Naive thymus-derived CD4-positive, alpha-beta T cell (primary cell): ENCODE data around the gene ALDH1B1. TPM values are rescaled to one million over a fixed set of nuclear protein-coding genes. Genes with fewer than 3 reads are reported as not detected.

Experiments
- ATAC-seq: fragments of 150-1000 bp; cut with Tn5 transposase; 2 replicates; pipeline ENCODE4 v1.10.0; 2021; ENCODE audit warnings: mild to moderate bottlenecking, moderate library complexity
- CTCF ChIA-PET: fragments of 350-600 bp; sonication (Branson Sonifier 250); formaldehyde crosslinking; loops from one replicate; lab custom pipeline; 2021; ENCODE audit warnings: antibody characterized with exemption; lab: Charles Lee
- POLR2A ChIA-PET: fragments of 350-600 bp; sonication (Branson Sonifier 250); formaldehyde crosslinking; loops from one replicate; lab custom pipeline; 2021; ENCODE audit warnings: antibody characterized with exemption, inconsistent platforms; lab: Charles Lee
- DNase-seq, 9 donors: peaks; one replicate each; pipeline versions ENCODE4 v3.0.0 to v3.0.0-alpha.2; 2020 to 2022; ENCODE audit warnings: mixed read lengths in 1 of 9
- H3K27ac ChIP-seq: one replicate; pipeline ENCODE4 v1.7.0; 2013; ENCODE audit warnings: mild to moderate bottlenecking, low read depth, low read length, moderate library complexity
- H3K27me3 ChIP-seq, 2 donors: one replicate each; pipeline ENCODE4 v1.7.0; 2013; ENCODE audit warnings: low read length in 2 of 2, mild to moderate bottlenecking in 2 of 2, moderate library complexity in 2 of 2; ENCODE audit not compliant: control insufficient read depth in 2 of 2, insufficient read depth in 2 of 2
- H3K36me3 ChIP-seq, 3 experiments: 1 replicate in 2 of 3; 2 replicates in 1 of 3; pipeline ENCODE4 v1.7.0; 2013; ENCODE audit warnings: low read length in 3 of 3, mild to moderate bottlenecking in 3 of 3, moderate library complexity in 1 of 3; ENCODE audit not compliant: insufficient read depth in 3 of 3, control insufficient read depth in 2 of 3
- H3K4me1 ChIP-seq, 2 donors: one replicate each; pipeline ENCODE4 v1.7.0; 2013; ENCODE audit warnings: low read length in 2 of 2, mild to moderate bottlenecking in 2 of 2, moderate library complexity in 1 of 2; ENCODE audit not compliant: control insufficient read depth in 2 of 2, insufficient read depth in 2 of 2
- H3K4me3 ChIP-seq: 2 replicates; pipeline ENCODE4 v1.7.0; 2013; ENCODE audit warnings: mild to moderate bottlenecking, low read length
- H3K9me3 ChIP-seq, 3 experiments: 1 replicate in 2 of 3; 2 replicates in 1 of 3; pipeline ENCODE4 v1.7.0; 2013; ENCODE audit warnings: low read length in 3 of 3; ENCODE audit not compliant: control insufficient read depth in 2 of 3
- H3K27ac Mint-ChIP-seq, 9 donors: one replicate each; pipeline ENCODE4 v1.8.0; 2020 to 2022; ENCODE audit warnings: mixed read lengths in 9 of 9, mild to moderate bottlenecking in 8 of 9, moderate library complexity in 5 of 9, inconsistent platforms in 2 of 9
- H3K27me3 Mint-ChIP-seq, 5 donors: one replicate each; pipeline ENCODE4 v1.8.0; 2021 to 2022; ENCODE audit warnings: mixed read lengths in 5 of 5, mild to moderate bottlenecking in 1 of 5
- H3K36me3 Mint-ChIP-seq, 5 donors: one replicate each; pipeline ENCODE4 v1.8.0; 2020 to 2022; ENCODE audit warnings: mixed read lengths in 5 of 5, mild to moderate bottlenecking in 3 of 5, inconsistent platforms in 1 of 5
- H3K4me1 Mint-ChIP-seq, 7 donors: one replicate each; pipeline ENCODE4 v1.8.0; 2020 to 2022; ENCODE audit warnings: mixed read lengths in 7 of 7, mild to moderate bottlenecking in 3 of 7, inconsistent platforms in 1 of 7
- H3K4me3 Mint-ChIP-seq, 10 donors: one replicate each; pipeline ENCODE4 v1.8.0; 2020 to 2022; ENCODE audit warnings: mild to moderate bottlenecking in 10 of 10, mixed read lengths in 10 of 10, moderate library complexity in 6 of 10, inconsistent platforms in 2 of 10
- H3K9me3 Mint-ChIP-seq, 11 donors: one replicate each; pipeline ENCODE4 v1.8.0; 2020 to 2022; ENCODE audit warnings: mixed read lengths in 11 of 11, mild to moderate bottlenecking in 4 of 11, inconsistent platforms in 1 of 11, moderate library complexity in 1 of 11
- intact Hi-C, 2 donors: fragments of 100-400 bp; cut with micrococcal nuclease; formaldehyde crosslinking; loops; one replicate each; pipeline ENCODE4 v1.15.1; 2023
- polyA plus RNA-seq, 2 donors: library from polyadenylated mRNA; unstranded; fragments of 300-500 nt; fragmentation: Illumina TruSeq; gene quantifications; one replicate each; pipeline ENCODE4 v1.2.3, GENCODE V29; 2021
- total RNA-seq, 6 experiments: library from RNA in 5 of 6; stranded (reverse) in 5 of 6; gene quantifications; 1 replicate in 5 of 6; 2 replicates in 1 of 6; pipeline ENCODE4 v1.2.3 and lab custom pipeline; 2021 to 2026

The ALDH1B1 gene
- total and polyA plus RNA-seq, 7 experiments from 2014 or later, result 1.9 to 13.4 (median 4.6) TPM

DNA sequence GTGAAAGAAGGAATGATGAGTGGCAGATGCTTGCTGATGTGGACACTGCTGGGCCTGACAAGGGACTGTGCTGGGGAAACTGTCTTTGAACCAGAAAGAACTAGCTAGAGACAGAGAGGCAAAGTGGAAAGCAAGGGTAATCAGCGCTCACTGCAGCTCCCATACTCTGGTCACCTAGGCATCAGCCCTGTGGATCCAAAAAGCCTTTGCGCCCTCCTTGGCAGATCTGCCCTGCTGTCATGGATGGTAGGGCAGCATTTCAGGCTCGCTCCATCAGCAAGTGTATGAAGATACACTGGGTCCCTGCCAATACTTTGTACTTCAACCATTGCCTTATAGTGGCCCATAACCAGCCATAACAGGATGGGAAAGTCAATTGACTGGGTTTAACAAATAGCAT, 6.6 kb upstream of the ALDH1B1 start:
- Histone ChIP-seq H3K4me1 (no peaks in the 10 kb centered on the region), H3K9me3 (no peaks in the 10 kb centered on the region), H3K27ac (no peak overlapping the region), H3K36me3 (no peaks in the 10 kb centered on the region), H3K4me3 (no peak overlapping the region), H3K27me3 (no peaks in the 10 kb centered on the region)
- ATAC-seq (no peak), DNase-seq (no peak)
- intact Hi-C loops, result no loop called here
- no peak overlapping the region for H3K4me3 Mint-ChIP-seq
- H3K4me1 Mint-ChIP-seq, result no peaks in the 10 kb centered on the region
- H3K27ac Mint-ChIP-seq, result no peak overlapping the region
- H3K27me3 Mint-ChIP-seq, result peaks cover 0 to 22% (median 5%) of the 10 kb centered on the region in 5 donors
- H3K36me3 Mint-ChIP-seq, result peaks cover 0 to 6% (median 3%) of the 10 kb centered on the region in 5 donors
- POLR2A ChIA-PET, result no interaction called here
- peaks cover 0 to 8% (median 2%) of the 10 kb centered on the region in 11 donors for H3K9me3 Mint-ChIP-seq
- CTCF ChIA-PET, result no interaction called here

DNA sequence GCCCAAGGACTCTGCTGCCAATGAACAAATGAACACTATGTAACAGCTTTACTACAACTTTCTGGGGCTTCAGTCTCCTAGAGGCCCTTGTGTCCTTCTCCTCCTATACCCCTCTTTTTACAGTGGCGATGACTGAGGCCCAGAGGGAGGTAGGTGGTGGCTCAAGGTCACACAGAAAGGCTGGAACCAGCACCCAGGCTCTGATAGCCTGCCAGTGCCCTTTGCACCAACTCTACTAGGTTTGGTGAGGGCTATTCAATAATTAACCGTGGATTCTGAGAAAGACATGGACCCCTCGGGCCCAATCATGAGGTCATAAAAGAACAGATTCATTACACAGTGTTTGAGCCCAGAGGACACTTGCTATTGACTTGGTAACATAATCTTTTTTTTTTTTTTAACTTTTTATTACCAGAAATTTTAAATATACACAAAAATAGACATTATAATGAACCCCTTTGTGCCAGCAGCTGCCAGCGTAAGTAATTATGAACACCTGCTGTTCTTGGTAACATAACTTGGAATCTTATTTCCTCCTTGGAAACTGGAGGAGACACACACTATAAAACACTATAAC, 6.1 kb upstream of the ALDH1B1 start:
- no peak for DNase-seq

DNA sequence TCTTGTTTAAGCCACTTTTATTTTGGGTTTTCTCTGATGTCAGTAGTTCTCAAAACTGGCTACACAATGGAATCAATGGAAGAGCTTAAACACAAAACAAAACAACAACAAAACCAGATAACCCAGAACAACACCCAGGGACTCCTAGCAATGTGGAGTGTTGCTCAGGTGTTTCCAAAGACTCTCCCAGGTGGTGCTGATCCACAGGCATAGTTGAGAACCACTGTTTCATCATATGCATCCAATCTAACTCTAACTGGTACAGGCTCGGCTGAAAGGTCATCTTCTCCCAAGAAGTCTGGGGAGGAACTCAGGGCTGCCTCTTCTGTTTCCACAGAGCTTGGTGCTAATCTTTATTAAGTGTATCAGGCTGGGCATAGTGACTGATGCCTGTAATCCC, 5.4 kb upstream of the ALDH1B1 start:
- intact Hi-C loops, result no loop called here
- DNase-seq (no peak), ATAC-seq (no peak)
- H3K36me3 Mint-ChIP-seq, result peaks cover 0 to 6% (median 3%) of the 10 kb centered on the region in 5 donors
- ChIA-PET CTCF (no interaction called here), POLR2A (no interaction called here)
- peaks cover 0 to 2% (median 2%) of the 10 kb centered on the region in 7 donors for H3K4me1 Mint-ChIP-seq
- H3K4me1 ChIP-seq, result peaks cover 0 to 3% of the 10 kb centered on the region in 2 donors
- no peaks in the 10 kb centered on the region for H3K9me3 ChIP-seq
- no peak overlapping the region for H3K27ac ChIP-seq
- no peak overlapping the region for H3K4me3 Mint-ChIP-seq
- no peak overlapping the region for H3K4me3 ChIP-seq
- no peaks in the 10 kb centered on the region for H3K27me3 ChIP-seq
- H3K36me3 ChIP-seq, result no peaks in the 10 kb centered on the region
- H3K9me3 Mint-ChIP-seq, result peaks cover 0 to 8% (median 2%) of the 10 kb centered on the region in 11 donors
- H3K27me3 Mint-ChIP-seq, result peaks cover 0 to 30% (median 5%) of the 10 kb centered on the region in 5 donors
- no peak overlapping the region for H3K27ac Mint-ChIP-seq

More for the DNA sequence above, 6.1 kb upstream of the ALDH1B1 start:
- Mint-ChIP-seq H3K36me3 (peaks cover 0 to 6% (median 3%) of the 10 kb centered on the region in 5 donors), H3K9me3 (peaks cover 0 to 8% (median 2%) of the 10 kb centered on the region in 11 donors), H3K4me1 (no peaks in the 10 kb centered on the region), H3K27ac (no peak overlapping the region), H3K4me3 (no peak overlapping the region), H3K27me3 (peaks cover 0 to 27% (median 5%) of the 10 kb centered on the region in 5 donors)
- Histone ChIP-seq H3K27ac (no peak overlapping the region), H3K4me3 (no peak overlapping the region), H3K9me3 (no peaks in the 10 kb centered on the region), H3K27me3 (no peaks in the 10 kb centered on the region), H3K4me1 (no peaks in the 10 kb centered on the region), H3K36me3 (no peaks in the 10 kb centered on the region)
- intact Hi-C loops, result no loop called here
- POLR2A ChIA-PET, result no interaction called here
- CTCF ChIA-PET, result no interaction called here
- no peak for ATAC-seq

DNA sequence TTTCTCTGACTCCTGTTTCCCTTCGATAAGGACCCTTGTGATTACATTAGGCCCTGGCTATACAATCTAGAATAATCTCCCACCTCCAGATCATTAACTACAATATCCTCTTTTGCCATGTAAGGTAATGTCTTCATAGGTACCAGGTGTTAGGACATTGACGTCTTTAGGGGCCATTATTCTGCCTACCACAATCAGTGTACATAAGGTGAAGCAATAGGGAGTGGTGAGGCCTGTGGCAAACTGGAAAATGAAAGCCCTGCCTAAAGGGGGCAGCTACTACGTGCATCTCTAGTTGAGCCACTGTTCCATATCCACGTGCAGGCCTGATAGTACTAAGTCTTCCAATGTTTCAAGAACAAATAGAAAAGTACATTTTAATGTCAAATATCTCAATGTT, 4.8 kb upstream of the ALDH1B1 start:
- H3K4me3 ChIP-seq, result no peak overlapping the region
- no peaks in the 10 kb centered on the region for H3K27me3 ChIP-seq
- no peak overlapping the region for H3K27ac ChIP-seq
- ChIA-PET POLR2A (no interaction called here), CTCF (no interaction called here)
- H3K36me3 ChIP-seq, result peaks cover 0 to 5% (median 0%) of the 10 kb centered on the region in 3 experiments
- Mint-ChIP-seq H3K36me3 (peaks cover 0 to 6% (median 3%) of the 10 kb centered on the region in 5 donors), H3K4me1 (peaks cover 0 to 5% (median 4%) of the 10 kb centered on the region in 7 donors), H3K9me3 (peaks cover 0 to 8% (median 2%) of the 10 kb centered on the region in 11 donors), H3K27ac (no peak overlapping the region), H3K27me3 (peaks cover 0 to 30% (median 5%) of the 10 kb centered on the region in 5 donors), H3K4me3 (no peak overlapping the region)
- no peak for ATAC-seq
- H3K4me1 ChIP-seq, result peaks cover 0 to 4% of the 10 kb centered on the region in 2 donors
- no peak for DNase-seq
- intact Hi-C loops, result no loop called here
- no peaks in the 10 kb centered on the region for H3K9me3 ChIP-seq

DNA sequence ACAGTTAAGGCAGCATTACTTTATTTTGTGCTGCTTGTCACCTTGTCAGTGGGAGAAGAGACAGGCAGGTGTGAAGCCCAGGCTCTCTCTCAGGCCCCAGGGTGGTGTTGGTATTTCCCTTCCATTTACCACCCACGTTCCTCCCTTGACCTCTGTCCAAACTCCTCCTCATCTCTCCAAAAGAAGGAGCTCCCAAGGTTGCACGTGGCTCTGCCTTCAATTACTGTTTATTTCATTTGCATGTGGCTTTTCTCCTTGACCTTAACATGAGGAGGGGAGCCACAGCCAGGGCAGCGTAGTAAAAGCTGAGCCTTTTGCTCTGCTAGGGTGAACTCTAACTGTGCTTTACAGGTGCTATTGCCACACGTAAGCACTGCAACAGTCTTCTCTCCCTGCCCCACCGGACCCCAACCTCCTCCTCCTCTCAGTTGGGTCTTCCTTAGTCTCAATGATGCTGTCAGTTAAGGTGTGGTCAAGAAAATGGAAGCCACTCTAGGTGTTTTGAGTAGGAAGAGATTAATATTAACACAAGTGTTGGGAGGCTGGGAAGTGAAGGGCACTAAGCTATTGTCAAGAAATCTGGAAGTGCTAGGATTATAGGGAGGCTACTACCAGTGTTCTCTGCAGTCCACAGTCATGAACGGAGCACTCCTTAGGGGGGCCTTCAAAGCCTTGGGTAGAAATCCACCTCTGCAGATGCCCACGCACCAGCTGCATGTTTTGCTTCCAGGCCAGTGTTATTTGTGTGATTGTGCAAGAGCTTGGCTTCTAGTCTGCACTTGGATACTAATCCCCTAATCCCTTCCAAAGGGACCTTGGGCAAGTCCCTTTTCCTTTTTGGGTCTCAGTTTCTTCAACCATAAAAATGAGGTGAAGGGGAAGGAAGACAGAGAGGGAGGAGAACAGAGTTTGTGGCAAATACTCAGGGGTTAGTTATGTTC, 3.9 kb upstream of the ALDH1B1 start:
- no peak for ATAC-seq
- no peak overlapping the region for H3K27ac ChIP-seq
- H3K27me3 ChIP-seq, result no peaks in the 10 kb centered on the region
- H3K4me1 ChIP-seq, result peaks cover 6 to 7% of the 10 kb centered on the region in 2 donors
- Mint-ChIP-seq H3K27me3 (peaks cover 0 to 30% (median 5%) of the 10 kb centered on the region in 5 donors), H3K27ac (peak overlapping the region in 1 of 9 donors; percentile 11), H3K36me3 (peaks cover 0 to 6% (median 3%) of the 10 kb centered on the region in 5 donors), H3K9me3 (peaks cover 0 to 8% (median 2%) of the 10 kb centered on the region in 11 donors), H3K4me3 (no peak overlapping the region), H3K4me1 (peaks cover 8 to 13% (median 10%) of the 10 kb centered on the region in 7 donors)
- no peaks in the 10 kb centered on the region for H3K9me3 ChIP-seq
- ChIA-PET POLR2A (no interaction called here), CTCF (no interaction called here)
- intact Hi-C loops, result no loop called here
- H3K4me3 ChIP-seq, result no peak overlapping the region
- DNase-seq, result no peak
- peaks cover 0 to 5% (median 0%) of the 10 kb centered on the region in 3 experiments for H3K36me3 ChIP-seq

DNA sequence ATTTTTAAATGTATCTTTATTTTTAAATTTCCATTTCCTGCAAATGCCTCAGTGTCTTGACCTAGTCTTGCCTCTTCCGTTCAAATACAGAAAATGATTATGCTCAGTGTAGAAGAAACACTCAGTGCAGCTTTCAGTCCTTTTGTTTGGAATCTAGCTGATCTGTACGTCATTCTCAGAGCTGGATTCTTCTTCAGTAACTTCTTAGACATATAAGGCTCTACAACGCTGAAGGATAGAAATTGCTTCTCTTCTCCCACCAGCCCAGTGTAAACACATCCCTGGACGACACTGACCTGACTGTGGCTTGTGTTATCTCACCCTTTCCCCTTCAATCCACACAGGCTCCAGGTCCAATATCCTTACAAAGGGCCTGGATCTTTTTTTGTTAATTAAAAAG, 3.2 kb upstream of the ALDH1B1 start:
- ATAC-seq (no peak), DNase-seq (no peak)
- peaks cover 0 to 5% (median 0%) of the 10 kb centered on the region in 3 experiments for H3K36me3 ChIP-seq
- Mint-ChIP-seq H3K9me3 (peaks cover 0 to 8% (median 2%) of the 10 kb centered on the region in 11 donors), H3K27ac (no peak overlapping the region), H3K4me3 (no peak overlapping the region), H3K4me1 (peaks cover 12 to 18% (median 15%) of the 10 kb centered on the region in 7 donors), H3K36me3 (peaks cover 0 to 6% (median 3%) of the 10 kb centered on the region in 5 donors), H3K27me3 (peaks cover 0 to 30% (median 2%) of the 10 kb centered on the region in 5 donors)
- H3K9me3 ChIP-seq, result no peaks in the 10 kb centered on the region
- ChIA-PET POLR2A (no interaction called here), CTCF (no interaction called here)
- no peak overlapping the region for H3K4me3 ChIP-seq
- H3K27me3 ChIP-seq, result no peaks in the 10 kb centered on the region
- H3K4me1 ChIP-seq, result peaks cover 7% of the 10 kb centered on the region in 2 donors
- intact Hi-C loops, result no loop called here
- H3K27ac ChIP-seq, result no peak overlapping the region
